GM06990 (cell line): ENCODE measurements around the gene TRHDE.

ENCODE experiments used
- DNase-seq: peaks from one replicate; pipeline ENCODE4 v3.0.0-alpha.2; 2011; ENCODE audit not compliant: insufficient read length; ENCODE audit errors: extremely low read depth
- H3K27me3 ChIP-seq: replicated peaks from 2 replicates; pipeline ENCODE4 v1.6.0; 2011; ENCODE audit warnings: low read length; ENCODE audit not compliant: control insufficient read depth, insufficient read depth
- H3K36me3 ChIP-seq: 2 replicates; pipeline ENCODE4 v1.5.1; 2011; ENCODE audit warnings: low read length; ENCODE audit not compliant: control insufficient read depth, insufficient read depth
- H3K4me3 ChIP-seq: replicated peaks from 2 replicates; pipeline ENCODE4 v1.5.1; 2011; ENCODE audit warnings: low read depth, mild to moderate bottlenecking, control low read depth, low read length
- TF ChIP-seq, protein P1 (sequence below): IDR thresholded peaks from 2 replicates; pipeline ENCODE4 v1.5.1; 2011; ENCODE audit warnings: low read length, control low read depth, mild to moderate bottlenecking, inconsistent platforms; ENCODE audit not compliant: insufficient read depth, poor library complexity, severe bottlenecking

Gene TRHDE

DNA sequence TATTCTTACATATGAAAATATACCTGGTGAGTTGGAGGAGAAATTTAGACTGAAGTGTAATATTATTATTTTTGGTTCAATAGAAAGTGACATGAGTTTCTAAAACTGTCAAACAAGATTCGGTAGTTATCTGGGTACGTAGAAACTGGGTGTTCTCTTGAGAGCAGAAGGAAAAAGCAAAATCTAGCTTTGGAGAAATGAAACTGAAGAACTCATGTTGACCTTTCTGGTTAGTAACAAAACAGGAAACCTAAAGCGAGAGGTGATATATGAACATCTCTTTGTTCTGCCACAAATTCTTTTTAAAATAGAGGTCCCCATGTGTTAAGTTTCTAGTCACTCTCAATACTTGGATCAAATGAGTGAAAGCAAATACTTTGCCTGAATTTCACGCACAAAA is 401.7 kb downstream of the TRHDE start:
- H3K27me3 ChIP-seq: no peaks in the 10 kb centered on the region
- H3K36me3 ChIP-seq: no peaks in the 10 kb centered on the region
- TF ChIP-seq, protein P1, sequence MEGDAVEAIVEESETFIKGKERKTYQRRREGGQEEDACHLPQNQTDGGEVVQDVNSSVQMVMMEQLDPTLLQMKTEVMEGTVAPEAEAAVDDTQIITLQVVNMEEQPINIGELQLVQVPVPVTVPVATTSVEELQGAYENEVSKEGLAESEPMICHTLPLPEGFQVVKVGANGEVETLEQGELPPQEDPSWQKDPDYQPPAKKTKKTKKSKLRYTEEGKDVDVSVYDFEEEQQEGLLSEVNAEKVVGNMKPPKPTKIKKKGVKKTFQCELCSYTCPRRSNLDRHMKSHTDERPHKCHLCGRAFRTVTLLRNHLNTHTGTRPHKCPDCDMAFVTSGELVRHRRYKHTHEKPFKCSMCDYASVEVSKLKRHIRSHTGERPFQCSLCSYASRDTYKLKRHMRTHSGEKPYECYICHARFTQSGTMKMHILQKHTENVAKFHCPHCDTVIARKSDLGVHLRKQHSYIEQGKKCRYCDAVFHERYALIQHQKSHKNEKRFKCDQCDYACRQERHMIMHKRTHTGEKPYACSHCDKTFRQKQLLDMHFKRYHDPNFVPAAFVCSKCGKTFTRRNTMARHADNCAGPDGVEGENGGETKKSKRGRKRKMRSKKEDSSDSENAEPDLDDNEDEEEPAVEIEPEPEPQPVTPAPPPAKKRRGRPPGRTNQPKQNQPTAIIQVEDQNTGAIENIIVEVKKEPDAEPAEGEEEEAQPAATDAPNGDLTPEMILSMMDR: no peak
- no peak overlapping the region for H3K4me3 ChIP-seq
- DNase-seq: peak; percentile 6

DNA sequence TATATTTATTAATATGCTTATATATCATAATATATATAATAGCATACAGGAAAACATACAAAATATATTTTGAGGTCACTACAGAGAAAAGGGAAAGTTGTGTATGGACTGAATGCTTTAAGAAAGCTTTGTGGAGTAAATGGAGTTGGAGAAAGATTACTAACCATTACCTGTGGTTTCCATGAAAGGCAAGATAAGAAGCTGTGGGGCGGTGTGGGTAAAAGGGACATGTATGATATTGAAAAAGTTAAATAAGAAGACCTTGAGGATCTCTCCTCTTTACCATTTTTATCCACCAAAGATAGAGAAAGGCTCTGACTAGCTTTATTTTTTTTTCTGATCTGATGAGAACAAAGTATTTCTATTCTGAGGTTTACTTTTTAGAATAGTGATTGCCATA is 404.4 kb downstream of the TRHDE start:
- no peak for DNase-seq
- TF ChIP-seq, protein P1: no peak
- Histone ChIP-seq H3K36me3 (no peaks in the 10 kb centered on the region), H3K4me3 (no peak overlapping the region), H3K27me3 (no peaks in the 10 kb centered on the region)

DNA sequence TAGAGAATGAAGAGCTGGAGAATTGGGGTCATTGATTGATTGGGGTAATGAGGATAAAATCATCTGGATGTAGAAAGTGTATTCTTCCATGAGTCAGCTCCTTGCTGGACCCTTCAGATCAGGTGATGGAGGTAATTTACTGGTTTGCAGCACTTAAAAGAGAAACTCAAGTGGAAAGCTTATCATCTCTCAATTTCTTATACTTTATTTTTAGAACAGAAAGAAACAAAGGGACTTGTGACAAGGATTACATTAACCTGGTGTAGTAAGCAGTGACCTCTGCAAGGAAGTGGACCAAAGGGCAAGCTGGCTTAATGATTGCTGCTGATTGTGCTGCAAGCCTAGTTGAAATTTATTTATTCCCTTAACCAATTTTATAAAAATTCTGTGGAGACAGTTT is 405.0 kb downstream of the TRHDE start:
- H3K36me3 ChIP-seq: no peaks in the 10 kb centered on the region
- no peak overlapping the region for H3K4me3 ChIP-seq
- no peak for DNase-seq
- H3K27me3 ChIP-seq: no peaks in the 10 kb centered on the region
- TF ChIP-seq, protein P1: no peak

DNA sequence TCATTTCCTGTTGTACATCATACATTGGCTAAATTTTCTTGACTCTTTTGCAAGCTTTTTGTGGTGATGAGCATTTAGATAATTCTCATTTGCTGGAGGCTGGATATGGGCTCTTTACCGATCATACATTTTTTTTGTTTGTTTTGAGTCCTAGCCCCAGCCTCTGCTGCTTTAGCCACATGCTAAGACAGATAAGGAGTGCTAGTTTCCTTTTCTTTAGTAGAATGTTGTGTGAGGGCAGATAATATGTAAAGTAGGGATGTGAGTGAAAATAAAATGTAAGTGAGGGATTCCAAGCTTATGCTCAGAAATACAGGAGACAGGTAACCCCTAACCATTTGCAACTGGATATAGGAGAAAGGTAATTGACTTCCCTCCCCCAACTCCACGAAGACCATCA is 405.7 kb downstream of the TRHDE start:
- TF ChIP-seq, protein P1: no peak
- H3K36me3 ChIP-seq: no peaks in the 10 kb centered on the region
- no peaks in the 10 kb centered on the region for H3K27me3 ChIP-seq
- no peak overlapping the region for H3K4me3 ChIP-seq
- no peak for DNase-seq

DNA sequence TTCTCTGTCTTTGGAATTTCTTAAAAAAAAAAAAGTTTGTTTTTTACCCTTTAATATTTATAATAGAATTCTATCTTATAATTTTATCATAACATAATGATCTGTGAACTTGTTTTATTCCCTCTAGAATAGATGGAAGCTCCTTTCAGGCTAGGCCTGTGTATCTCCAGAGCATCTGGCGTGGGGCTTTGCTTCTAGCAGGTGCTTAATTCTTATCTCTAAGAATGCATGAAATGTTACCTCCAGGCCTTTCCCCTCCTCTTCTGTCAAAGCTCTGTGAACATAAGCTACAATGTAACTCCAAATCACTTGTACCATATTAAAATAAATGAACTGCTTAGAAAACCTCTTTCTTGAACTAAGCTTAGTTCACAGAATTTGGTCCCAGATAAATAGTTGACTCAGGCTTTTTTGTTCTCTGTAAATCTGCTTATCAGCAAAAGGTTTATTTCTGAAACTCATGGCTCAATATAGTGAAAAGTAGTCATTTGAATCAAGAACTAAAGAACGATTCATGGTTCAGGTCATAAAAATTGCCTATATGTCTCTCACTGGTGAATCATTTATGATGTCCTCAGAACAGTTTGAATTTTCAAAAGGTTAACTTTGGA is 407.1 kb downstream of the TRHDE start:
- H3K27me3 ChIP-seq: no peaks in the 10 kb centered on the region
- no peak for DNase-seq
- no peak overlapping the region for H3K4me3 ChIP-seq
- no peaks in the 10 kb centered on the region for H3K36me3 ChIP-seq
- TF ChIP-seq, protein P1: no peak

DNA sequence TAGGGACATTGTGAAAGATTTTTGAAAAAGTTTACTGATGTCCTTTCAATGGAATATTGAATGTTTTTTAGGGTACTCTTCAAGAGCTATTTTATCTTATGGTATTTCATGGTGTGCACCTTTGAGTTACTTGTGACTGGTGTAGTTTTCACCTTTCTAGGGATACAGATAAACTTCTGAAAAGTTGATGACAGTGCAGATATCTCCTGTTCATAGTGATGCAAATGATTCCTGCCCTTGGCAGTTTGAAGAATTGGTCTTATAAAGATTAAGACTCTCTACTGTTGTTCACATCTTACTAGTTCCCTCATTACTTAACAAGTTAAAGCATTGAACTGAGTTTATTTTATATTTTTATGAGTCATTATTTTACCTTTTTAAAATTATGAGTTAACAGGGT is 408.9 kb downstream of the TRHDE start:
- DNase-seq: no peak
- no peaks in the 10 kb centered on the region for H3K27me3 ChIP-seq
- H3K4me3 ChIP-seq: no peak overlapping the region
- H3K36me3 ChIP-seq: no peaks in the 10 kb centered on the region
- TF ChIP-seq, protein P1: no peak
